GM12892 (cell line): ENCODE data around the gene FAM168A.
"Not testable (repeated sequence)": the region's sequence is repeated elsewhere in the genome, so short reads cannot be mapped to it uniquely, and the experiment has no call there.

Experiments
- DNase-seq: peaks from one replicate; pipeline ENCODE4 v3.0.0; 2011; ENCODE audit not compliant: insufficient read length
- FAIRE-seq: peaks from 2 replicates; lab custom pipeline; 2011; peaks lifted over from hg19 to GRCh38; lab: Jason Lieb, UNC
- POLR2A ChIP-seq: IDR thresholded peaks from 2 replicates; pipeline ENCODE4 v1.6.1; 2011; ENCODE audit warnings: low read depth, low read length, control low read depth
- POLR2AphosphoS5 ChIP-seq: IDR thresholded peaks from 2 replicates; pipeline ENCODE4 v1.6.1; 2011; ENCODE audit warnings: low read depth, low read length, control low read depth
- TAF1 ChIP-seq: IDR thresholded peaks from 2 replicates; pipeline ENCODE4 v1.6.1; 2011; ENCODE audit warnings: low read depth, mild to moderate bottlenecking, control low read depth, low read length, borderline replicate concordance

FAM168A gene

DNA sequence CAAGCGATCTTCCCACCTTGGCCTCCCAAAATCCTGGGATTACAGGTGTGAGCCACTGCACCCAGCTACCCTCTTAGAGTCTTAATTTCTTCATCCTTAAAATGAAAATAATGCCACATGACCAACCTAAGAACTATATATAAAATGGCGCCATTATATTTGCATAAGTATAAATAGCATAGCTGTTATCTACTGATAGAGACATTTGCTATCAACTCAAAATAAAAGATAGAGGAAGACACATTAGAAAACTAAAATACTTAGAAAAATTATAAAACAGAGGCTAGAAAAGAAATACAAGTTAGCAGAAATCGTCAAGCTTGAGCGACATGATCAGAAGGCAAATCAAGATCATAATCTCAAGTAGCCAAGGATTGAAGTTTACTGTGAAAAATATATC is 6.2 kb downstream of the FAM168A start:
- no peak for FAIRE-seq
- TF ChIP-seq POLR2A = no peak
- TF ChIP-seq POLR2AphosphoS5 = no peak
- TF ChIP-seq TAF1 = no peak
- no peak for DNase-seq

DNA sequence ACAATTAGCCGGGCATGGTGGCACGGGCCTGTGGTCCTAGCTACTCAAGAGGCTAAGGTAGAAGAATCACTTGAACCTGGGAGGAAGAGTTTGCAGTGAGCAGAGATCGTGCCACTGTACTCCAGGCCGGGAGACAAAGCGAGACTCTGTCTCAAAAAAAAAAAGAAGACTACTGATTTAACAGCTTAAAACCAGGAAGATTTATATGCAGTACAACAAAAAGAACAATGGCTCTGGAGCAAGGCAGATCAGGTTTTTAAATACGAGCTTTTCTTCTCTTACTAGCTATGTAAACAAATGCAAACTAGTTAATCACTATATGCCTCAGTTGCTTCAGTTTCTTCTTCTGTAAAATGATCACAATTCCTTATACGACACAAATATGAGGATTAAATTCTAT is 6.9 kb downstream of the FAM168A start:
- no peak for TF ChIP-seq POLR2A
- TF ChIP-seq POLR2AphosphoS5 = no peak
- no peak for TF ChIP-seq TAF1
- DNase-seq = no peak
- no peak for FAIRE-seq

DNA sequence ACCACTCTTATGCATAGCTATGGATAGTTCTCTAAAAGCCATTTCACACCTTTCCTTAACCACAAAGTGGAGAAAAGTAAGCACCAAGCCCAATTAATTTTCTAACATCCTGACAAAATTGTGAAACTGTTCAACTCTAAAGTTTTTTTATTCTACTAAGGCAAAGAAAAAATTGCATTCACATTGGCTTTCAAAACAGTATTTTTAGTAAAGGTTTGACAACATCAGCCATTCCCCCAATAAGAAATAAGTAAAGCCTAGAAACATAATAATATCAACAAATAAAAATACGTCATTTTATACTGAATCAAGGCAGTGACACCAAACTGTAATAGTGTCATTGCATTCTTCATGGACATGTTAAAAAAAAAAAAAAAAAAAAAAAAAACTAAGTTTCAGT is 11.1 kb downstream of the FAM168A start:
- no peak for TF ChIP-seq TAF1
- no peak for TF ChIP-seq POLR2A
- TF ChIP-seq POLR2AphosphoS5 = no peak

DNA sequence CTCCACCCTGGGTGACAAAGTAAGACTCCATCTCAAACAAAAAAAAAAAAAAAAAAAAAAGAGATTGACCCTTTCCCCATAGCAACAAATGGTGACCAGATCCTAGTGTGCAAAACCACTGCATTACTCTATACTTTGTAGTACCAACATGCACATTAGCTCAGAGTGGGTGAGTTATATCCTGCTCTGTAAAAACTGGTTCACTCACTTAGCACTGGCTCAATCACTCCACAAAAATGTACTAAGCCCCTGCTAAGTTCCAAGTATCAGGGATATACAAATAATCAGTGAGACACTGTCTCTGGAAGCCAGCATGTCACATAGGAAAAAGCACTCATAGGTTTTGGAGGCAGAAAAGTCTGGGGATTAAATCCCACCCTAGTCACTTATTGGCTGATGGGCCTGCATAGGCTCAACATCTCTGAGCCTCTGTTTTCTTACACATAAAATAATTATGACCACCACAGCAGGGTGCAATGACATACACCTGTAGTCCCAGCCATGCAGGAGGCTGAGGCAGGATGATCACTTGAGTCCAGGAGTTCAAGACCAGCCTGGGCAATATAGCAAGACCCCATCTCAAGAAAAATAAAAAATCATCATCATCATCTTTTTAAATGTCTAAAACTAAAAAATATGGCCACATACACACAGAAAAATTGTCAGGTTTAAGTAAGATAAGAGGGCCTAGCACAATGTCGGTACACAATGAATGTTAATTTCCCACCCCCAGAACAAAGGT is 11.9 kb downstream of the FAM168A start:
- no peak for DNase-seq
- no peak for TF ChIP-seq TAF1
- no peak for TF ChIP-seq POLR2AphosphoS5
- TF ChIP-seq POLR2A = no peak
- FAIRE-seq = peak; percentile 70

More for the DNA sequence above, 11.1 kb downstream of the FAM168A start:
- no peak for DNase-seq
- no peak for FAIRE-seq

DNA sequence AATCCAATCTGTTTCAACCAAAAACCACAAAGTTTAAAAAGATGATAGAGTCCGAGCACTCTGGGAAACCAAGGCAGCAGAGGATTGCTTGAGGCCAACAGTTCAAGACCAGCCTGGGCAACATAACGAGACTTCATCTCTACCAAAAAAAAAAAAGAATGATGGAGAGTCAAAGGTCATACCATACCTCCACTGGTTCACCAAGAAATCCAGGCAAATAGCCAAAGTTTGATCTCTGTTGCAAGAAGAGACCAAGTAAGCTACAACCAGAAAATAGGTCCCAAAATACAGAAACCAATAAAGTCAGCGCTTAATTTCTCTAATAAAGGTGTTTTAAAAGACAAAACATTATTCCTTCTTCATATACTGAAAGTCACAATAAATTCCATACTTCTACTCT is 13.1 kb downstream of the FAM168A start:
- DNase-seq = no peak
- FAIRE-seq = no peak
- no peak for TF ChIP-seq TAF1
- no peak for TF ChIP-seq POLR2AphosphoS5
- no peak for TF ChIP-seq POLR2A

DNA sequence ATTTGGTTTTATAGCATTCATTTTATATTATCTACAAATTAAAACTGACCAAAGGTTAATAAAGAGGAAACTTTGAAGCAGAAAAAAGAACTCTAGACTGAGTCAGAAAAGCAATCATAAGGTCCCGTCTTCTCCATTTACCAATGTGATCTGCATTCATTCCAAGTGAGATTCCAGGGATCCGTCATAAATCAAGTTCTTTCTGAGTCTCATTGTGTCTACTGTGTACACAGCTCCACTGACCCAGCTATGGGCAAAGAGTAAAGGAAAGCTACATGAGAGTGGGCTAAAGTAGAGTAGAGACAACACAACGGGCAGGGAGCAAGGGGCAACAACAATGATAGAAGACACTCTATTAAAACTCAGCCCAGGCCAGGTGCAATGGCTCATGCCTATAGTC is 15.3 kb downstream of the FAM168A start:
- DNase-seq (no peak), FAIRE-seq (no peak)
- TF ChIP-seq POLR2AphosphoS5 = no peak
- TF ChIP-seq TAF1 = no peak

DNA sequence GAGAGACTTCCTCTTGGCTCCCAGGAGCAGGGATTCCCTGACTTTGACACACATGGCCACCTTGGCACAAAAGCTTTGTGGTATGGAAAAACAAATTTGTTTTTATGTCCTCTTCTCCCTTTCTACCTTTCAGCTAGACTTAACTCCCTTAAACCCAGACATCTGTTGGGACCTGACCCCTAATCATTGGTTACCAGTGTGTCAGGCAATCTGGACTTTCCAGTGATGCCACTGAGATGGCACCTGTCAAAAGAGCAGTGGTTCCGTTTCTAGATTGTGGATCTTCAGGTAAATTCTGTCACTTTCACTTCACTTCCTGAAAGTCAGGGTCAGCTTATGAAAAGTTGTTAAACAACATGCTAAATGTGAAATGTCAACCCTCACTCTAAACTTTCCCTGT is 17.2 kb downstream of the FAM168A start:
- DNase-seq, FAIRE-seq: not testable (repeated sequence)

DNA sequence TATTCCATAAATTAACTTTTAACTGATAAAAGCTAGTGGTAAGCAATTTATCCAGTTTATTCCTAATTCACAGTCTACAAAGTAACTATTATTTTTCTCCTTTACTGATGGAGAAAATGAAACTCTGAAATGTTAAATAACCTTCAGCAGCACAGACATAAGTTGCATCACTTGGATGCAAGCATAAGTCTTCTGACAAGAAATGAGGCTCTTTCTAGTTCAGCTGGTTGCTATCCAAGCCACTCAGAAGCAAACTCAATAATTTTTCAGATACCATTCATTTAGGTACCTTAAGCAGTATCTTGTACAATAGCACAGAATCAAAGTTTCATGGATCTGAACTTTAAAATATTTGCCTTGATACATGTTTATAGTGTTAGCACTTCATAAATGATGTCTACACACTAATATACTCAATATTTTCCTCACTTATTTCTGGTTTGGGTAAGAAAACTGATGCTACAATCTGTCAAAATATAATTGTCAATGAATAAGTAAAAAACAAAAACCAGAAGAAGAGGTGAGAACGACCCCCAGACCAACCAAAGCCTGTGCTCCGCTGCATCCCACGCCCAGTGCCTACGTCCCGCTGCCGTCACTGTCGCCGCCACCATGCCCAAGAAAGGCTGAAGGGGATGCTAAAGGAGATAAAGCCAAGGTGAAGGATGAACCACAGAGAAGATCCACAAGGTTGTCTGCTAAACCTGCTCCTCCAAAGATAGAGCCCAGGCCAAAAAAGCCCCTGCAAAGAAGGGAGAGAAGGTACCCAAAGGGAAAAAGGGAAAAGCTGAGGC is 18.1 kb downstream of the FAM168A start:
- TF ChIP-seq POLR2AphosphoS5 (no peak), POLR2A (no peak), TAF1 (no peak)
- DNase-seq (no peak), FAIRE-seq (no peak)

DNA sequence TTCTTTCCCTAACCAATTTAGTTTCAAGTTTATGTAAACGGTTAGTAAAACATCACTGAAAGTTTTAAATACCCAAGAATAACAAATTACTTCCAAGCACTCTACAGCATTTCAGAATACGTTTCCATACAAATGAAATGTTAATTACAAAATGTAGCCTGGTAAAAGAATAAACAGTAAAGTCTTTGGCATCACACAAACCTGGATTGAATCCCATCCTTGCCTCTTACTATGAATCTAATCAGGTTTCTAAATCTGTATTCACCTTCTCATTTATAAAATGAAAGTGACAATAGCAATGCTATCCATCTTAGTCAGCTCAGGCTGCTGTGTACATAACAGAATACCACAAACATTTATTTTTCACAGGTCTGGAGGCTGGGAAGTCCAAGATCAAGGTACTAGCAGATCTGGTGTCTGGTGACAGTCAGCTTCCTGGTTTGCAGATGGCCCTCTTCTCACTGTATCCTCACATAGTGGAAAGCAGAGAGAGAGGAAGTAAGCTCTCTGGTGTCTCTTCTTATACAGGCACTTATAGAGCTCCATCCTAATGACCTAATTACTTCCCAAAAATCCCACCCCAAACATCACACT is 19.2 kb downstream of the FAM168A start:
- no peak for DNase-seq
- FAIRE-seq = peak; percentile 73
- TF ChIP-seq POLR2A (no peak), TAF1 (no peak), POLR2AphosphoS5 (no peak)

DNA sequence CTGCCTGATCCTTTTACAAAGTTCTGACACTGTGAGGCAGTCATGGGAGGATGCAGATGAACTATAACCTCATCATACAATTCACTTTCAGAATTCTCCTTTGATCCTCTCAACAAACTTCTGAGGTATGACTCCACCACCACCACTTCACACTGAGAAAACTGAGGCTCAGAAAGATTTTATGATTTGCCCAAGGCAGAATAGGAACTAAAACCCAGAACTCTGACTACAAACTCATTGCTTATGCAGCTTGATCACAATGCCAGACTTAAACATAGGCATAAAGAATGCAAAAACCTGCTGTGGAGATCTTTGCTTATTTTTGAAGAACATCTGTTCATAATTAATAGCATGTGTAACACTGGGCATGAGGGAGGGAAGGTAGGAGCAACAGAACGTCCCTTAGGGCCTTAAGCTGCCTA is 20.4 kb downstream of the FAM168A start:
- DNase-seq = no peak
- TF ChIP-seq POLR2A (no peak), POLR2AphosphoS5 (no peak), TAF1 (no peak)
- peak; percentile 63 for FAIRE-seq

DNA sequence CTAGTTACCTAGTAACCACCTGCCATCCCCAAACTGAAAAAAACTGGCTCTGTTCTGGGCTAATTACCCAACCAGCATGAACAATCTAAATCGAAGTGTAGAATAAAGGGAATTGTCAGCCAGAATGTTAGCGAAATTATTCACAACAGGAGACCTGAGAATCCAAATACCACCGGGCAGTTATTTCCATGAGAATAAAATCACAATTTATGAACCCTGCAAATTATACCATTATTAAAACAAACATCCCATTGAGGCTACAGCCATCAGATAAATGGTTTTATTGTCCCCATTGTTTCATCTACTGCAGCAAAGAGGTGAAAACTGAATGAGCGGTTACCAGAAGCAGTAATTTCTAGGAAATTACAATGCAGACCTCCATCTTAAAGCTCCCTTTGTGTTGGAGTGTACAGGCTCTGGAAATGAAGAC is 21.7 kb downstream of the FAM168A start:
- FAIRE-seq (no peak), DNase-seq (no peak)
- TF ChIP-seq POLR2AphosphoS5 (no peak), POLR2A (no peak), TAF1 (no peak)

DNA sequence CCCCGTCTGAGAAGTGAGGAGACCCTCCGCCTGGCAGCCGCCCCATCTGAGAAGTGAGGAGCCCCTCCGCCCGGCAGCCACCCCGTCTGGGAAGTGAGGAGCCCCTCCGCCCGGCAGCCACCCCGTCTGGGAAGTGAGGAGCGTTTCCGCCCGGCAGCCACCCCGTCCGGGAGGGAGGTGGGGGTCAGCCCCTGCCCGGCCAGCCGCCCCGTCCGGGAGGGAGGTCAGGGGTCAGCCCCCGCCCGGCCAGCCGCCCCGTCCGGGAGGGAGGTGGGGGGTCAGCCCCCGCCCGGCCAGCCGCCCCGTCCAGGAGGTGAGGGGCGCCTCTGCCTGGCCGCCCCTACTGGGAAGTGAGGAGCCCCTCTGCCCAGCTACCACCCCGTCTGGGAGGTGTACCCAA is 25.9 kb downstream of the FAM168A start:
- not testable (repeated sequence) for FAIRE-seq, DNase-seq
